ENCODE results near the gene FOXJ3.
A peak's percentile ranks its signal among the peaks of the same experiment; 100 is the strongest.

Gene FOXJ3

DNA sequence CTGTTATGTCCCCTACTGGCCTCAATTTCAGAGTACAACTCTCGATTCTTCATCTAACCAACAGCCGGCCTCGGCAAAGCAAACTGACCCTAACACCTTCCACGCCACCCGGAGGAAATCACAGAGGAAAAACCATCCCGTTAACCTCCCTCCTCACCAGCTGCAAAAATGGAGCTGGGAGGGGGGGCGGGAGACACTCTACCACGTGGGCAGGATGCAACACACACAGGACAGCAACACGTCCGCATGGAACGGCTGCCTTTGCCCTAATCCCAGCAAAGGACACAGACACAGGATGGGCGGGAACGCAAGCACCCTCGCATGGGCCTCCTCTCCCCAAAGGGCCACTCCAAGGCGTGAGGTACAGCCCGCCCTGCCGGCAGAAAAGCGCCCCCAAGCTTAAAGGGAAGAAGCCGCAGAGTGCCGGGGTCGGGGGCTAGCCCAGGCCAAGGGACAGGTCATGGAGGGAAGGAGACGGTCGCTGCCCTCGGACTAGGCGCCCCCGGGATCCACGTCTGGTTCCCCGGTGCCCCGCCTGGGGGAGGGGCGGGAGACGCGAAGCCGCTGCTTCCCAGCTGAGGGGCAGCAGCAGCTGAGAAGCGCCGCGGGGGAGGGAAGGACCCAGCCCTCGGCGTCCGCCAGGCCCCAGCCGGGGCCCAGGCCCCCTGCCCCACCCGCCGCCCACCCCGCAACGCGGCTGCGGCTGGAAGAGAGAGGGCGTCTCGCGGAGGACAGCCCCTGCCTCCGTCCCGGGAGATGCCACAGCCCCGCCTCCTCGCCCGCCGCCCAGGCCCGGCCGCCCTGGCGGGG, 590 bp downstream of the FOXJ3 start:
- peak; percentile 11 to 27 for DNase-seq (ENCODE audit: low read depth in 1 of 2, low spot score in 1 of 2)

DNA sequence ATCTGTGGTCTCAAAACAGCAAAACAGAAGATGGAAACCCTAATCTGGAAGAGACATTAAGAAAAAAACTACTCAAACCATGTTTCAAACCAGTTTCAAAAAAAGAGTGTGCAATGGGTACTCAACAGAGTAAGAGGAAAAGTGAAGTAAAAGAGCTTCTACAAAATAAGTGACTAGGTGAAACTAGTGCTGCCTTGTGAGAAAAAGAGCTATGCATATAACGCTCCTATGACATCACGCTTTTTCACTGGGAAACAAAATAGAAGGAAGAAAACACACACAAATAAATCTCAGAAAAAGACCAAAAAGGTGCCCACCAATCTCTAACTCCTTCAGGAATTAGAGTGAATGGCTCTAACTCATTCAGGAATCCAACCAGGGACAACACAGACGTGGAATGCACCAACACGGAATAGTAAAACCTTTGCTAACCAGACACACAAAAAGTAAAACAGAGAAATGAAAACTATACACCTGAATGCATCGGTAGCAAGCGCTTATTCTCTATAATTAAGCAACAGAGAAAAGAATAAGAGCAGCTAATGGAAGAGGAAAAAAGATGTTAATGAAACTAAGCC, 1.3 kb downstream of the FOXJ3 start:
- no peak for DNase-seq (ENCODE audit: low read depth in 1 of 2, low spot score in 1 of 2)

DNA sequence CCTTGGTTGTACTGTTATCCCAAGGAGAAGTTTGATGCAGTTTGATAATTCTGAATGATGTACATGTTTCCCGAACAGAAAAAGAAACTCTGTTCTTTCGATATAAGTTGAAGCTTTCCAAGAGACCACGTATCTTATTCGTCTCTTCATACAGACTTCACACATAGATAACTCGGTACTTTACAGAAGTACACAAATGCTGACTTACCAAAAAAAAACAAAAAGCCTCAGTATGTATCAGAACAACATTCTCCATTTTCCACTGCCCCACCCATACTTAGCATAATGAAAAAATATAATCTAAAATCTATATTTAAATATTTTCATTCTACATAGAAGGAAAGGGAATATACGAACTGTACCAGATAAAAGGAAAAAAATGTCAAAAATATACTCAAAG, 2.2 kb downstream of the FOXJ3 start:
- no peak for DNase-seq (ENCODE audit: low read depth in 1 of 2, low spot score in 1 of 2)

DNA sequence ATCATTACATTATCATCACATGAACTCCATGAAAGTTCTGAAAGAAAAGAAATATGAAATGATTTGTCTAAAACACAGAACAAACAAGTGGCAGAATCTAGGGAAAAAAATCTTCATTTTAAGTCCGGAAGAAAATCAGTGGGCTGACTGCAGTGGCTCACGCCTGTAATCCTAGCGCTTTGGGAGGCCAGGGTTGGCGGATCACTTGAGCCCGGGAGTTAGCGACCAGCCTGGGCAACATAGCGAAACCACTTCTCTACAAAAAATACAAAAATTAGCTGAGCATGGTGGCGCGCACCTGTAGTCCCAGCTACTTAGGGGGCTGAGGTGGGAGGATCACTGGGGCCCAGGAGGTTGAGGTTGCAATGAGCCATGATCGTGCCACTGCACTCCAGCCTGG, 4.8 kb downstream of the FOXJ3 start:
- DNase-seq (ENCODE audit: low read depth in 1 of 2, low spot score in 1 of 2), result no peak

DNA sequence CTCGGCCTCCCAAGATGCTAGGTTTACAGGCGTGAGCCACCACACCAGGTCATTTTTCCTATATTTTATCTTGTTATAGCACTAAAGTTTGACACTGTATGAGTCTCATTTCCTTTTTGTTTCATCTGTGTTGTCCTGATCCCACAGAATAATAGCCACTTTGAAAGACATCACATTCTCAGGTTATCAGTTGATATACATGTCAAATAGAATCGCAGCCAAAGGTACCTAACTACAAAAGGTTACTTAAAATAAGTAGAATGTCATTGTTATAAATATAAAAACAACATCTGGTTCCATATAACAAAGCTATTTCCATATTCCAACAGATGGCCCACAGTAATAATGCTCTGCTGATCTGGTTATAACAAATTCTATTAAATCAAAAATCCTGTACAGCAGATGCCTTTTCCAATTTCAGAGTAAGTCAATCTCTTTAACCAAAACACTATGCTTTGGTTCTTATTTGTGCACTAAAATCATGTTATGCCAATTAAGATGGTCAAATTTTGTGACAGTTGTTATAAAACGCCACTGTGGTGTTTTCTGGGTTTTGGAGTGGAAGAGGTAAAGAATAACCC, 6.0 kb downstream of the FOXJ3 start:
- no peak for DNase-seq (ENCODE audit: low read depth in 1 of 2, low spot score in 1 of 2)

DNA sequence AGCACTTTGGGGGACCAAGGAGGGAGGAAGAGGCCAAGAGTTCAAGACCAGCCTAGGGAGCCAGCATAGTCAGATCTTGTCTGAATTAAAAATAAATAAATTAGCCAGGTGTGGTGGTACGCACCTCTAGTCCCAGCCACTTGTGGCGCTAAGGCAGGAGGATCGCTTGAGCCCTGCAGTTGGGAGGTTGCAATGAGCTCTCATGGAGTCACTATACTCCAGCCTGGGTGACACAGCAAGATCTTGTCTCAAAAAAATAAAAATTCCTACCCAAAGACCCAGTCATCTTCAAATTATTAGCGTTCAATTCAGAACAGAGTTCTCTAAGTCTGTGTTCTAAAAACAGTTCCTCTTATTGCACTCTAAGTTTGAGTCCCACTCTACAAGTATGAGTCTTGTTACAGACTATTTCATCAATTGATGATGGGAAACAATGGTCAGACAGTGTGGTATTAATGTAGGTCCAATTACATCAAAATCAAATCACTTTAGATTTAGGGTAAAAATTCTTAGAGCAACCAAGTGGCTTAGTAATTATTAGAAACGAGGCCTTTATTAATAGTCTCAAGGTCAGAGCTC, 6.9 kb downstream of the FOXJ3 start:
- no peak for DNase-seq (ENCODE audit: low read depth in 1 of 2, low spot score in 1 of 2)

DNA sequence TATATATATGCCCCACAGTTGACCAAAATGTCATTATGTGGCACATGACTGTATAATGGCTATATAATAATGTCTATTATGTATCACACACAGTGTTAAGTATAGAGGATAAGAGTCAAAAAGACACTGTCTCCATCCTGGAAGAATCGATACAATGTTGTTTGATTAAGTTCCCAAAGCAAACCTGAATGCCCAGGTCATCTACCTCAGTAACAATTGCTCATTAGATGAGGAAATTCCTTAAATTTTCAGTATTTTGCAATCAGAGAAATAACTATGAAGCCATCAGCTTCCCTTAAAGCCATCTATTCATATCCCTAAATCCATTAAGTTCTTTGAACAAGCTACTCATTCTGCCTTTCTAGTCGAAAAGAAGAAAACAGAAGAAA, 10.0 kb downstream of the FOXJ3 start:
- no peak for DNase-seq (ENCODE audit: low read depth in 1 of 2, low spot score in 1 of 2)

DNA sequence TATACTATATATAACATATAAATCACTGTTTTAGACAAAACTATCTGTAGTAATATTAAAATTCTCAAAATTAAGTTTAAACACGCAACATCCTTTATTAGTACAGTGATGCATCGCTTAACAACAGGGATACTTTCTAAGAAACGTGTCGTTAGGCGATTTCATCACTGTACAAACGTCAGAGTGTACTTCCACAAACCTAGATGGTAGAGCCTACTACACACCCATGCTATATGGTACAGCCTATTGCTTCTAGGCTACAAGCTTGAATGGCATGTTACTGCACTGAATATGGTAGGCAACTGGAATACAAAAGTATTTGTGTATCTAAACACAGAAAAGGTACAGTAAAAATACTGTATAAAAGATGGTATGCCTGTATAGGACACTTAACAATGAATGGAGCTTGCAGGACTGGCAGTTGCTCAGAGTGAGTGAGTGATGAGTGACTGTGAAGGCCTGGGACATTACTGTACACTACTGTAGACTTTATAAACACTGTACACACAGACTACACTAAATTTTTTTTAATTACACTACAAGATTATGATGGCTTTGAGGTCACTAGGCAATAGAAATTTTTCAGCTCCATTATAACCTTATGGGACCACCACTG, 10.5 kb downstream of the FOXJ3 start:
- DNase-seq (ENCODE audit: low read depth in 1 of 2, low spot score in 1 of 2), result no peak

DNA sequence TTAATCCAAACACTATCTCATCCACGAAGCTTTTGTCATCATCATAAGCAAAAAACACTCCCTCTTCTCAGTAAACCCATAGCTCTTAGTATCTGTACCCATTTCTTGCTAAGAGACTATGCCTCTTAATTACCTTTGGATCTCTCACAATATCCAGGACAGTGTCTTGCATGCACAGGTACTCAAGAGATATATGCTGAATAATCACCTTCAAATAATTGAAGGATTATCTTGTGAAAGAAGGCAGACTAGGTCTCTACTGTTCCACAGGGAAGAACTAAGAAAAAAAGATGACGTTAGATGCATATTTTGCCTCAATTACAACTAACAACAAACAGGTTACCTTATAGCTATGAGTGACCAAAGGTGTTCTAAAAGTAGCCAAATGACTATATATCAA, 11.5 kb downstream of the FOXJ3 start:
- no peak for DNase-seq (ENCODE audit: low read depth in 1 of 2, low spot score in 1 of 2)

DNA sequence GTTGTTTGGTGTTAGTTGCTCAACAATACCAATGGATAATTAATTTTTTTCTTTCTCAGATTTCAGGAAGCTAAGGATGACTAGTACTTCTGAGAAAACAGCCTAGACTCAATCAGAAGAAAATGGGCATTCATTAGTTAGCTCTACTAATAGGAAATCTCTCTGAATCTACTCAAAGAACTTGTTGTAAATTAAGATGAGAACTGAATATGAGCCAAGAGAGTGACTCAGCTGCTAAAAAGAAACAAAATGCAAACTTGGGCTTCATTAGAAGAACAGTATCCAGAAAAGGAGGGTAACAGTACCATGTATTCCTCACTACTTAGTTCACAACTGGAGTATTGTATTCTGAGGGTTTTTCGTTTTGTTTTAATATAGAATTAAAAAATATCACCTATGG, 12.5 kb downstream of the FOXJ3 start:
- no peak for DNase-seq (ENCODE audit: low read depth in 1 of 2, low spot score in 1 of 2)

DNA sequence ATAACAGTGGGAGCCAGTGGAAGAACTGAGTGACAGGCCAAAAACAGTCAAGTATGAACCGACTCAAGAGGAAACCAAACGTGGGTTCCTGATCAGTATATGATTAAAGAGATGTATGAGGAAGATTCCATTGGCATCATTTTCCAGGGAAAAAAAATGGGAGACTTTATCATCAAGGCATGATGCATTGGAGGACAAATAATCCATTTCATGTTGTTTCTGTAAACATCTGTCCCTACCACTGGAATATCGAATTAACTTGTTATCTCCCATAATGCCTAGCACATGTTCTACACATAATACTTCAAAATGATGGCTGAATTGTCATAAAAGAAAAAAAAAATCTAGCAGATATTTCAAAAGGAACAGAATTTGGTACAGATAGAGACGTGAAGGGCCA, 13.3 kb downstream of the FOXJ3 start:
- no peak for DNase-seq (ENCODE audit: low read depth in 1 of 2, low spot score in 1 of 2)

DNA sequence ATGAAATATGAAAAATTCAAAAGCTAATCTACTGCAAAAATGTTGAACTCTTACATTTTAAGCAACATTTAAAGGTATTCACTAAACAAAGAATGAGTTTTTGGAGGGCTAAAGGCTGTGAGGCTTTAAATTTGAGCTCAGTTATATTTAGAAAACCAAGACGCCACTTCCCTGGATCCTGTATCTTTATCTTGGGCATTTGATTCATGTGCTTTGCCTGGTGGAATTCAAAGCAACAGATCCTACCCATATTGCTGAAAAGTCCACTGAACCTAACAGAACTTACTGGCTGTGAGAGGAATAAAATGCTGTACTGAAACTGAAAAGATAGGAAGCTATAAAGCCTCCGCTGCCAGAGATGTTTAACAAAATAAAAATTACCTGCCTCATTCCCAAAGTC, 14.3 kb downstream of the FOXJ3 start:
- no peak for DNase-seq (ENCODE audit: low read depth in 1 of 2, low spot score in 1 of 2)

DNA sequence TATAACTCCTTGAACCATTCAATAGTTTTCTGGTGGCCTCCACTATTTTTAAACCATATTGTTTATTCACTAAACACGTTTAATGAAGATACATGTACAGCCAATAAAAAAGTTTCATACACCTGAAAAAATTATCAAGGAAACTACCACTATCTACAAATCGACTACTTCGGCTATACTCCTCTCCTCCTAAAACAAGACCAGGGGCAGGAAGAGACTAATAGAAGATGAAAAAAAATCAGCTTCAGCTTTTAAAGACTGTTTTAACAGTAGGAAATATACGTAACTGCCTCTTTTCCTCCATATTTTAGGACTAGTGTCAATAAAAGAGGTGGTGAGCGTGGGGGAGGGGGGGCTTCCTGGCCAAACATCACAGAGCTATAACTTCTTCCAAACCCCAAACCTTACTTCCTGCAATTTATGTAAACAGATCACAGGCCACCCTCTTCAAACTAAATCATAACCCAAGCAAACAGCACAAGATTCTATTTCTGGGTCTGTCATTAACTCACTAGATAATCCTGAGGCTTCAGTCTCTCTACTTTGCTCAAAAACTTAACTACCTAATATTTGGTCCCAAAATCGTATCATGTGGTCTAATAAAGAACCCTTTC, 15.1 kb downstream of the FOXJ3 start:
- no peak for DNase-seq (ENCODE audit: low read depth in 1 of 2, low spot score in 1 of 2)

DNA sequence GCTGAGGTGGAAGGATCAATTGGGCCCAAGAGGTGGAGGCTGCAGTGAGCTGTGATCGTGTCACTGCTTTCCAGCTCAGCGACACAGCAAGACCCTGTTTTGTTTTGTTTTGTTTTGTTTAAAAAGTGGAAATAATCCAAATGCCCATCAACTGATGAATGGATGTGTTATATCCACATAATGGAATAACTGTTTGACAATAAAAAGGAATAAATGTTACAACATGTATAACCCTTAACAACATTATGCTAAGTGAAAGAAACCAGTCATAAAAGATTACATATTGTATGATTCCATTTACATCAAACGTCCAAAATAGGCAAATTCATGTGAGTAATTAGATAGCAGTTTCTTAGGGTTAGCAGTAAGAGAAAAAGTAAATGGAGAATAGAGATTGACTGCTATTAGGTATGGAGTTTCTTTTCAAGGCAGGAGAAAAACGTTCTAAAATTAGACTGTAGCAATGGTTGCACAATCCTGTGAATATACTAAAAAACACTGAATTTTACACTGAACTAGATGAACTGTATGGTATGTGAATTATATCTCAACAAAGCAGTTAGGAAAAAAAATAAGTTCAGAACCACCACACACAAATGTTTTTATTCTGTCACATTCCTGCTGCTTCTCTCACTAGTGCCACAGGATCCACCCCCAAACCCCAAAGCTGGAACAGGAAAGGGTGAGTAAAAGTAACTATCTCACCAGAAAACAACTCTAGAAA, 15.7 kb downstream of the FOXJ3 start:
- DNase-seq (ENCODE audit: low read depth in 1 of 2, low spot score in 1 of 2), result no peak

DNA sequence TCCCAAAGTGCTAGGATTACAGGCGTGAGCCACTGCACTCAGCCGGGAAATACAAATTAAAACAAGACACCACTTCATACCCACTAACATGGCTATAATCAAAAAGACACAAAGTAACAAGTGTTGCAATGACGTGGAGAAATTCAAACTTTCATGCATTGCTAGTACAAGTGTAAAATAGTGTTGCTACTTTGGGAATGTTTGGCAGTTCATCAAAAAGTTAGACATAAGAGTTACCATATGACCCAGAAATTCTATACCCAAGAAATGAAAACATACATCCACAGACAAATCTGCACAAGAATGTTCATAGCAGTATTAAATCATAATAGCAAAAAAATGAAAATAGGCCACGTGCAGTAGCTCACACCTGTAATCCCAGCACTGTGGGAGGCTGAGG, 16.4 kb downstream of the FOXJ3 start:
- no peak for DNase-seq (ENCODE audit: low read depth in 1 of 2, low spot score in 1 of 2)

DNA sequence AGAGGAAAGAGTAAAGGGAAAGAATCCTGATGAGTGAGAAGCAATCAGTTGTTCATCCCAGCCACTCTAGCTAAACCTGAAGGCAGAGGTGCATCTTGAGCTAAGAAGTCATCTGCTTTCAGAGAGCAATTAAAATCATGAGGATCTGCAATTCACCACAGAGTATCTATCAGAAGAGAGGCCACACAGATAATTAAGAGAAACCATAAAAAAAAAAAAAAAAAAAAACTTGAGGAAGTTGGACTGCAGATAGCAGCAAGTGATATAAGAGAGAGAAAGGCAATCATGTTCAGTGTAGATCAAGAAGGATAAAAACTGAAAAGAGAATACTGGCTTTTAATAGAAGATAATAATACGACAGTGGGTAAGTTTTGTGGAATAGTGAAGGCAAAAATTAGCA, 17.7 kb downstream of the FOXJ3 start:
- DNase-seq (ENCODE audit: low read depth in 1 of 2, low spot score in 1 of 2), result no peak

DNA sequence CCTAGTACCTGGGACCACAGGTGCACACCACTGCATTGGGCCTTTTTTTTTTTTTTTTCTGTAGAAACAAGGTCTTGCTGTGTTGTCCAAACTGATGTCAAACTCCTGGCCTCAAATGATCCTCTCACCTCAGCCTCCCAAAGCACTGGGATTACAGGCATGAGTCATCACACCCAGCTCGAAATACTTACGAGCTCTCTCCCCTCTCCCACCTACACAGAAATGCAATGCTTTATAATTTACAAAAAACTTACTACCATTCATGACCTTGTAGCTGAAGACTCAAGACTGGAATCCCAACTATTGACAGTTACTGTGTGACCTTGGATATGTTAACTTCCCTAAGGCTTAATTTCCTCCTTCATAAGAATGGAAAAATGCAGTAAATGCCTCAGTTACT, 18.7 kb downstream of the FOXJ3 start:
- DNase-seq (ENCODE audit: low read depth in 1 of 2, low spot score in 1 of 2), result no peak

DNA sequence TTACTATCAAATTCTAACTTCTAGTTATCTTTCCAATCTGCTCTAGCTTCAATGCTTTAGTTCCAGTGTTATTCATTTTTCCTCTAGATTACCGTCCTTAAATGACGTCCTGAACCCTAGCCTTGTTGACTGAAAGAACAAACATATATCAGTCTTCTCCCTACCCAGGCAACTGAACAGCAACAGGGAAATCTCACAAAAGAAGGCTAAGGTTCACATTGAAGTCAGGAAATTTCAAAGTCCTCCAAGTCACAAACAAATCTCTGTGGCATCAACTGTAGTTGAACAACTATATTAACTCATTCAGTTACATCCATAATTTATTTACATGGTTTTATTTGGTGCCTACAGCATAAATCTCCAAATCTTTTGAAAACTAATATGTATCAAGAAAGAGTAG, 19.5 kb downstream of the FOXJ3 start:
- DNase-seq (ENCODE audit: low read depth in 1 of 2, low spot score in 1 of 2), result no peak

DNA sequence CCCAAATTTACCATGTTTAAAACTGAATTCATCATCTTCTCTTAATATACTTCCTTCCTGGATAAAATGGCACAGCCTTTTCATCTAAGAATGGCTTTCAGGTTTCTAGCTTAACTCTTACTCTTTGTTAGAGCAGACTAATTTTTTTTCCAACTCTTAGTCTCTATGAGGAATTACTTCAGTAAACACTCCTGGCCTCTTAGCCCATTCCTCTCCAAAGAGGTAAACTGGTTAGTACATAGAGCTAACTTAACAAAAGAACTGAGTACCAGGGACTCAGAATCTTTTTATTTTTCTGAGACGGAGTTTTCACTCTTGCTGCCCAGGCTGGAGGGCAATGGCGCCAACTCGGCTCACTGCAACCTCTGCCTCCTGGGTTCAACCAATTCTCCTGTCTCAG, 21.1 kb downstream of the FOXJ3 start:
- DNase-seq (ENCODE audit: low read depth in 1 of 2, low spot score in 1 of 2), result no peak

DNA sequence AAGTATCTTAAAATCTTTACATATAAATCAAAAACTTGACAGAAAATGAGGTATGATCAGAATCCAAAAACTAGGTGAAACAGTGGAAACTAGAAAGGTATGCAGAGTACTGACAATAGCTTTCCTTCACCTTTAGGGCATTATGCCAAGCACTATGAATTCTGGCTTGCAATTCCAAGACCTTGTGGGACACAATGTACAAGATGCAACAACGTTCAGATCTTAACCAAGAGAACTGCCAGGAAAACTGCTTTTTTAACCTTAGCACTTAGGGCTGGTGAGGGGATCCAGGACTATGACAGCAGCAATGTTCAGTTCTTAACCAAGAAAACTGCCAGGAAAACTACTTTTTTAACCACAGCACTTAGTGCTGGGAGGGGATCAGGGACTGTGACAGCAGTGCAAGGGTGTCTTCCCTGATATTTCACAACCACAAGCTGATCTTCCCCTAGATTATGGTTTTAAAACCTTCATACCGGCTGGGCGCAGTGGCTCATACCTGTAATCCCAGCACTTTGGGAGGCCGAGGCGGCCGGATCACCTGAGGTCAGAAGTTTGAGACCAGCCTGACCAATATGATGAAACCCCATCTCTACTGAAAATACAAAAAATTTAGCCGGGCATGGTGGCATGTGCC, 22.3 kb downstream of the FOXJ3 start:
- DNase-seq (ENCODE audit: low read depth in 1 of 2, low spot score in 1 of 2), result no peak

Data from activated CD4-positive, alpha-beta T cell treated with anti-CD3 and anti-CD28 coated beads, Interleukin-2, amount 50 U/mL, for 24 hours (primary cell).